Stimulated activated CD8-positive, alpha-beta memory T cell treated with anti-CD3 and anti-CD28 coated beads, Interleukin-12 subunit alpha, Interleukin-12 subunit beta, amount 100 ng/mL, for 24 hours (primary cell): ENCODE results near the gene HSPH1.

Experiments
- DNase-seq: peaks from one replicate; pipeline ENCODE4 v3.0.0-alpha.2; 2020; ENCODE audit errors: extremely low read depth

The HSPH1 gene

DNA sequence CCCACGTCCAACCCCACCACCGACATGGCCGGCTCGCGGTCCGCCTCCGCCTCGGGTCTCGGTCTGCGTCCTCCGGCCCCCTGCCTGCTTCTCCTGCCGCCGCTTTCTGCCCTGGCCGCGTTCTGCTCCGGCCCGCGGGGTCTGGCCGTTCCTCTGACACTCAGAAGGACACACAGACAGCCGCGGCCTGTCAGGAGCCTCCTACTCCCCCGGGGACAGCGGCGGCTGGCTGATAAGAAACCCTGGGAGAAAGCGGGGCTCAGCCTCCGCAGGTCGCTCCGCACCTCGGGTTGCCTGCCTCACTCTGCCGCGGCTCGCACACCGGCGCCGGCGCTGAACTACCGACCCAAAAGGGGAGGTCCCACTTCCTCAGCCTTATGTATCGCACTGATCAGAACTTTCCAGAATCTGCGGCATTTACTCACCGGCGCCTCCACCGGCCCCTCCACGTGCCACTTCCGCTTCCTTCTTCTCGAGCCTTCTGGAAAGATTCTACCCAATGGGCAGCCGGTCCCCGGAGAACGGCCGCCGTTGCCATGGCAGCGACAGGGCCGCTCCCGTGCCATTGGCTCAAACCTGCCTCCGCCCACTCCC is at the start of gene HSPH1:
TSS of gene HSPH1 (minus strand) at position 348 of the 594 bp plus-strand sequence. CDS start at position 26, 322 bp downstream.
- DNase-seq, result peak; percentile 99

DNA sequence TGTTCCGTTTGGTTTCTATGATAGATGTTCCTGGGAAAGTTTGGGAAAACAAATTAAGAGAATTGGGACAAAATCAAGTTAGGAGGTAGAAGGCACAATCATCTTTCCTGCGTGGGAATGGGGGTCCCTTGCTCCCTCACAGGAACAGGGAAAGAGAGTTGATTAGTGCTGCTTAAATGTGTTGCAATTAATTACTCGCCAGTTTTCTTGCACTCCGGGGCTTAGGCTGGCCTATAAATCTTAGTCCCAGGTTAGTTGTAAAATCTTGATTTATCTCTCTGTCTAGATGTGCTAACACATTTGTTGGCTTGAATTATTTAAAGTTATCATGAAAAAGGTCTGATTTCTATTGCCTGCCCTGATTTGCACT is 48.1 kb upstream of the HSPH1 start:
- DNase-seq, result no peak

DNA sequence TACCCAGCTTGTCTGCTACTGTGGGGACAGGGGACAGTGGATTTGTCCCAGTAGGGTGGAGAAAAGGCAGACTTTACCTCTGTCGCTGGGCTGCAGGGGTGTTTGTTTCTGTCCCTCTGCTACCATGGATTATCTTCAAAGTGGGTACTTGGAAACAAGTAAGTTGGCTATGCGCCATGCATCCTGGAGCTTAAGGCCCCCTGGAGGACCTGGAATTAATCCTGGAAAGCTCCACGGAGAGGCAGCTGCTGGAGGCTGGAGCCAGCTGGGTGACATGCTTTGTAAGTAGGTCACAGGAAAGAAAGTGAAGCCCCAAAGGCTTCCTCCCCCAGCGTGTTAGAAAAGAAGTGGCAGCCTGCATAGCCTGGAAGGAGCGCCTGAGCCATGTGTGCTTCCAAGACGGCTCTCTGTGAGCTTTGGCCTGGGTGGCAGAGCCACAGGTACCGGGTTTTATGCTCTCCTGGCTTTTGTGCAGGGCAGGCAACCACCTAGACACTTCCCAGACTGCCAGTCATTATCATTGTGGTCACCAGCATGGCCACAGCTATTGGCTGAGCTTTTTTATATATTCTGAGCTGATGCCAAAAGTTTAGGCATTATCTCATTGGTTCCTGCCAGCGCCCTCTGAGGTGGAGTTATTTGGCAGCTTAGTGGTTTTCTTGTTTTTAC is 47.6 kb upstream of the HSPH1 start:
- DNase-seq, result no peak

DNA sequence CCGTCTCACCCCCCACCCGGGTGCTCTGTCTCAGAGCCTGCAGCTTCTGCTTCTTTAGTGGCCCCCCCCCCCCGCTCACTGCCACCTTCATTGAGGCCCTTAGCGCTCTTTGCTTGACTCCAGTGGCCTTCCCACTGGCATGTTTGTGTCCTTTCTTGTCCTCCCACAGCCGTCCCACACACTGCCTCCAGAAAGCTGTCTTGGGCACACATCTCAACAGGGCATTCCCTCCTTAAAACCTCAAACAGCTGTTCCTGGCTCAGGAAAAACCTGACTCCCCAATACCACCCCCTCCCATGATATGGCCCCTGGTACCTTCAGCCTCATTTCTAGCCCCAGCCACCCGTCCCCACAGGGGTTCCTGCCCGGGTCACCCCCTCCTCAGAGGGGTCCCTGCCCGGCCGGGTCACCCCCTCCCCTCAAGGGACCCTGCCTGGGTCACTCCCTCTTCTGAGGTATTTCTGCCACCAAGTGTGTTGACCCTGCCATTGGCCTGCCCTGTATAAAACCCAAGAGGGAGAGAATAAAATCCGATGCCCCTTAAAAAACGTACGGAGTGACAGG is 46.9 kb upstream of the HSPH1 start:
- DNase-seq, result no peak

DNA sequence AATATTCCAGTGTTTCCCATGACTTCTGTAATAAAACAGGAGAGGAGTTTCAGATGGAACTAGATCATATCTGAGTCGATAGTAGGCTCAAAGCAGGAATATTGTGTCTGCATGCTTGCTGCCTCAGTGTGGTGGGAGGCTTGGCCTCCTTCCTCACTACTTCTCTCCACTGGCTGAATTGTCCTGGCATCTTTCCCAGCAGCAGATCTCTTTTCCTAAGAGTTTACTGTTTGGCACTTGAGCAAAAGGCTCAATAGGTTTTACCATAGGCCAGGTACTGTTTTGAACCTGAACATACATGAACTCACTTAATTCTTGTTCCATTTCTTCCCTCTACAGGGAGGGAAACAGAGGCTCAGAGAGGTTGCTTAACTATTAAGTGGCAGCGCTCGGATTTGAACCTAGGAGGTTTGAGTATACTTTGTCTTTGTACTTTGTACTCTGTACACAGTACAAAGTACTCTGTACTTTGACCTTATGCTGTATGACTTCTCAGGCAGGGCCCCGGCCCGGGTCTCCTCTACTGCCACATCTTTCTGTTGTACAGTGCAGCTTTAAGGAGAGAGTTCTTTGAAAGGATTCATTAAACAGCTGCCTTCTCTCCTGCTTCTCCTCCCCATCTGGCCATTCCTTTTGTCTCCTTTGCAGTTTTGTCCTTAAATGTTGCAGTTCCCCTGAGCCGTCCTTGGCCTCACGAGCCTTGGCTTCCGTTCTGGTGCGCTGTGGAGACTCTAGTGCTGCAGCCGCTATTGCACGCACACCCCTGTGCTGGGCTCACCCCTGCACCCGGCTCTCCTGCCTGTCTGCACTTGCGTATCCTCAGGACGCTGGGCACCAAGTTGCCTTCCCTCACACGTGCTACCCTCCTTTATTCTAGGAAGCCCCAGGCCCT is 46.2 kb upstream of the HSPH1 start:
- no peak for DNase-seq

DNA sequence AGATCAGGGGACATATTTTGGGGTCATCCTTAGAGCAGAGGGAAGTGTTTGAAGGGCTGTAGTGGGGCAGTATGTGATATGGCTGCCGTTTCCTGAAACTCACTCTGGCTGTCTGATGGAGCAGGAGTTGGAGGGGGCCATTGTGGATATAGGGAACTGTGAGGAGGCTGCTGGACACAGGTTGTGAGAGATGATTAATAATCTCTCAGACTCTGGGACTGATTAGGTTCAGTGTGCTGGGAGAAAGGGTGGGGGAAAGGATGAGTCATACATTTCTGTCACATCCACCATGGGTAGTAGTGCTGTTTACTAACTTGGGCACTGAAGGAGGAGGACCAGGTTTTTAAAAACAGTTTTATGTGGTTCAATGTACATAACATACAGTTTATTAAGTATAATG is 42.9 kb upstream of the HSPH1 start:
- no peak for DNase-seq

DNA sequence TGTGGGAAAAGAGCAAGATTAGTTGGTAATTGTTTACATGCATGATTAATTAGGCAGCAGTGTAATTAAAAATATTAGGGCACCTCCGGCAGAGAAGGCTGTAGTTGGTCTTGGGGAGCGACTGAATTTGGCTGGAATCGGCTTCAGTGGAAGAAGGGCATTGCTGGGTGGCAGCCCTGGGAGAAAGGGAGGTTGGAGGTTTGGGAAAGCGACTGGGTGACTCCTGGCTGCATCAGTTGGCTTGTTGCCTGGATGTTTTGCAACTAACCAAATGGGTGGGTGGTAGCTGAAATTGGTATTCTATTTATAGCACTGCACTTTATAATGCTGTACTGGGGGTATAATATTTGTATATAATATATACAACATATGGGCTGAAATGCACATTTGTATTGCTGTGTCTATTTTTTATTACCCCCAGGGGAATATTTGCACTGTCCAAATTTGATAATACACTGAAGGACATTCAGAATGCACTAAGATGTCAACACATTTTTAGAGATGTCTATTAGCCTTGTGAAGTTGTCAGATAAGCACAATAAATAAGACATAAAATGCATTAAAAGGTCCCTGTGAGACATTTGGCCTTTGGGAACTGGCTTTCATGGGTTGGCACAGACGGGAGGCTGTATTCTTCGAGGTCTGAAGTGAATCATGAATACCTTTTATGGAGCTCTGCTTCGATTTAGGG is 39.8 kb upstream of the HSPH1 start:
- DNase-seq, result no peak

DNA sequence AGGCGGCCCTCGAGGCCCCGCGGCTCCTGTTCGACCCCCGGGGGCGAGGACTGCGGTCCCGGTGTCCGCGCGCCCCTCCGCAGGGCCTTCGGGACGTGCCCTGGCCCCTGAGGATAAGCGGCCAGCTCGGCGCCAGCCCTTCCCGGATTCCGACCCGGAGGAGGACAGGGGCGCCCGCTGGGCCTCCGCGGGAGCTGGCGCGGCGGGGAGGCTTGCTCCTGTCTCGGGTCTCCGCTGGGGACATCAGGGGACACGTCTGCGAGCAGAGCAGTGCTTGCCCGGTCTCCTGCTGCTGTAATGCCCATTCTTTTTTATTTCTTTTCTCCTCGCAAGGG is 38.9 kb upstream of the HSPH1 start:
- DNase-seq, result no peak

DNA sequence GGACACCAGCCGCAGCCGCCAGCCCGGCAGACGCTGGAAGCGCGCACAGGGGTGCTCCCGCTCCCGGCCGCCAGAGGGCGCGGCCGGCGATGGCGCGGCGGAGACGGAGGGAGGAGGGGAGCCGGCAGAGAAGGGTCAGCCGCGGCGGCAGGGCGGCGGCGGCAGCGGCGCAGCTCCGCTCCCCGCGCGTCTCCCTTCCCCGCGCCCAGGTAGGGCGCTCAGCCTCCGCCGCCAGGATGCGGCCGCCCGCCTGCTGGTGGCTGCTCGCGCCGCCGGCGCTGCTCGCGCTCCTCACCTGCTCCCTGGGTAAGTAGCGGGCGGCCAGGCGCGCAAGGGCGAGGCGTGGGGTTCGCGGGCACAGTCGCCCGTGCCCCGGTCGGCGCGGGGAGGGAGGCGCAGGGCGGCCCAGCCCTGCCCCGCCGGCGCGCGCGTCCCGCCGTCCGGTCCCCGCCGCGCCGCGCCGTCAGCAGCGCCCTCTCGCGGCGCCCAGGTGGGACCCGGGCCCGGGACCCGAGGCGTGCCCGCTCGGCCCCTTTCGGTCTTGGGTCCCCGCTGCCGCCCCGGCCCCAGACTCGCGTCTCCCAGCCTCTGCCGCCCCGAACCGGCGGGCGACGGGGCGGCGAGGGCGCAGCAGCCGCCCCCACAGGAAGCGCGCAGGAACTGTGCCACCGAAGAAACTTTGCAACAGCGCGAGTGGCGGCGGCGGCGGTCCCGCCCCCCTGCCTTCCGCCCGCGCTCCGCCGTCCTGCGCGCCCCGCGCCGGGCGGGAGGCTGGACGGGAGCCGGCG is 38.3 kb upstream of the HSPH1 start, which contains the start of gene B3GLCT:
TSS of gene B3GLCT (plus strand) at position 127 of the 788 bp plus-strand sequence. CDS start at position 237, 110 bp downstream.
- DNase-seq, result peak; percentile 47

DNA sequence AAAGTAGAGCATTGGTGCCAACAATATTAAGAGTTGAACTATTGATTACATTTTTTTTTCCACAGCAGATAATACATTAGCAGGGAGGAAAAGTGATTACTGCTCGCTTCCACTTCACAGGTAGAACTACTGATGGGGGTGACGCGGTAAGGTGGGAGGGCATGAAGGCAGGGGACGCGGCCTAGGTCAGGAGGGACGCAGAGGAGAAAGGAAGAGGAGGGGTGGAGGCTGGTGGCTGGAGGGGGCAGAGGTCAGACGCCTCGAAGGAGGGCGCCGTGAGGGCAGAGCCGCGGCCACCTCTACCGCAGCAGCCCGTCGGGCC is 37.8 kb upstream of the HSPH1 start:
- no peak for DNase-seq

DNA sequence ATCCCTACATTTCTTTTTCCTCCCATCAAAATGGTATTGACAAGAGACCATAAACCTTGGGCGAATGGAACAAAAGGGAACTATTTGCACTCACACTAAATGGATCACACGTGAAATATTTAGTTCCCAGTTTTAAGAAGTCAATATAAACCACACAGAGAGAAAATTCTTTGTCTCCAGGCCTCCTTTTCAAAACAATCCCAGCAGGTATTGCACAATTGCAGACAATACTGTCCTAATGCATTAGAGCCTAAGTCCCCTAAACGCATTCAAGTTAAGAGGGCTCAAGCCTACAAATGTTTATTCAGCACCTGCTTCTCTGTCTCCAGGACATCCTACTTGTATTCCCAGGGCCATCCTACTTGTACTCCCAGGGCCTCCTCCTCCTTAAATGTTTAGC is 36.8 kb upstream of the HSPH1 start:
- DNase-seq, result no peak

DNA sequence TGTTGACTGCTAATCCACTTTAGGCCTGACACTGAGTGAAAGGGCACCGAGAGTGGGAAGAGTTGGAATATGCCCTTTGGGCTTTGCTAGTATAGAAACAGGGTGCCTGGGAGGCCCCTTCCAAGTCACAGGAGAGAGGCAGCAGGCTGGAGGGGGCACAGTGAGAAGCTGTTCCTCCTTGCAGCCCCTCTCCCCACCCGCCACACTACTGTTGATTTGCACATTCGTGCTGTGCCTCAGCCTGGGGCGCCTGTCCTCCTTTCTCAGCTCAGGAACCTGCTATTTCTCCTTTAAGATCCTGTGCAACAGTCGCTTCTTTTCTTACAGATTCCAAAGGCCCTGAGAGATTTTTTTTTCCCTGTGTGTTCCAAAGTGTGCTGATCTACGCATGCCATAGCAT is 35.3 kb upstream of the HSPH1 start:
- no peak for DNase-seq

DNA sequence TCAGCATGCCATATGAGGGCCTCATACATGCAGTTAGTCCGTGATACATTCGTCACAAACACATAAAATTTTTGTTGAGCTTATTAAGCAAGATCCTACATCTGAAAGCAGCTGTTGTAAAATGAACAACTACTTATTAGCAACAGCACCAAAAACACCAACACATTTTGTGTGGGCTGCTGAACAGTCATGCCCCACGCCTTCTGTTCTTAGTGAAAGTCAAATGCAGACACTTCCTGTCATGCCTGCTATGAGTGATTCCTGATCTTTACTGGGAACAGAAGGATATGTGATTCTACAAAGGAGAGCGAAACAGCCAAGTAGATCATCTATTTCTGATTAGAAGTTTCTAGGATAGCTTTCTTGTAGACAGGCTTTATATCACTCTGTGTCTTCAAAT is 33.9 kb upstream of the HSPH1 start:
- DNase-seq, result no peak

DNA sequence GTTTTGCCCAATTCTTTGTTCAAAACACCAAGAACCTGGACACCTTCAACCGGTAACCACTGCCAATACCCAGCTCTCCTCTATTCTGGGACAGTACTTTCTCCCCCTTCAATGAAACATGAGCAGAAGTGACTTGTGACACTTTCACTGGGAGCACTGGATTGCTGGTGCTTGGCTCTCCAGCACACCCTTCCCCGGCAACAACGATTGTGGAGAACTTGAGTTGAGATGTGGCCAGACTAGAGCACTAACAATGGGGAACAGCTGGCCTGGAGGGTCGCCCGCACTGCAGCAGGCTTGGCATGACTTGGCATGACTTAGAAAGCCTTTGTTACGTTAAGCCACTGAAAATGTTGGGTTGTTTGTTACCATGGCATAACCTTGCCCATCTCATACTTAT is 30.6 kb upstream of the HSPH1 start:
- DNase-seq, result no peak

DNA sequence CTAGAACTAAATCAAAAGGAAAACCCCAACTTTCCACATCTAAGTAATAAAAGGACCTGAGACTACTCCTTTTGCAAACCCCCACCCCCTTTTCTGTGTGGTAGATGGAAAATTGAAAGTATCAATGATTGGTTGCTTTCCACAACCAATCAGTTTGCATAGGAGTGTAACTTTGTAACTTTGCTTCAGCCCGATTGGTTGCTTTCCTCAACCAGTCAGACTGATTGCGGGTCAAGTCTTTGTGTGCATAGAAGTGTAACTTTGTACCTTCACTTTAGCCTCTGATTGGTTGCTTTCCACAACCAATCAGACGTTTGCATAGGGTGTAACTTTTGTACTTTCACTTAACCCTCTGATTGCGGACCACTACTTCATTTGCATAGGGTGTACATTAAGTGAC is 30.0 kb upstream of the HSPH1 start:
- DNase-seq, result no peak

DNA sequence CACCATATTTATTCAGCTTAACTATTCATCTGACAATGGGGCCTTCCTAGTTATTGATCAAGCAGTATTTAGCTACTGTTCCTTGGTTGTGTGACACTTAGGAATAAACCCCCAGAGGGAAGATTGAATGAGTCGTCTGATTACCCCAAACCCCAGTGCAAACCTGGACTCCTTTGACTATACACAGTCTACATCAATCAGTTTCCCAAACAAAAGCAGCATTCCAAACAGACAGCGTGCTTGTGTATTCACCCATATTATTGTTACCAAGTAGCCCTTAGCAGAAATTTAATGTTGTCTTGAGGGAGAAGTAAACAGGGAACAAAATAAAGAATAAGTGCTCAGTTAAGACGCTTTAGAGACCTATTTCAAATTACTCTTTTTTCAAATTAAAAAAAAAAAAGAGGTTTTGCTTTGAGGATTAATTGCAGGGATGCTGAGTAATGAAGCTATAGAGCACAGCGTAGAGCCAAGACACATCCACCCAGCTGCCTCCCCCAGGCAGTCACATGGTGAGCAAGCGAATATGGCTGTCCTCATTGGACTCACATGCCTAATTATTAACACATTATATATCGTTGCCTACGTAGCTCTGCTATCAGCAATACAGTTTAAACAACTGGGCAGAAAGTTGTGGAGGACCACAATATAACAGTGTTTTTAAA is 23.4 kb upstream of the HSPH1 start:
- DNase-seq, result no peak

DNA sequence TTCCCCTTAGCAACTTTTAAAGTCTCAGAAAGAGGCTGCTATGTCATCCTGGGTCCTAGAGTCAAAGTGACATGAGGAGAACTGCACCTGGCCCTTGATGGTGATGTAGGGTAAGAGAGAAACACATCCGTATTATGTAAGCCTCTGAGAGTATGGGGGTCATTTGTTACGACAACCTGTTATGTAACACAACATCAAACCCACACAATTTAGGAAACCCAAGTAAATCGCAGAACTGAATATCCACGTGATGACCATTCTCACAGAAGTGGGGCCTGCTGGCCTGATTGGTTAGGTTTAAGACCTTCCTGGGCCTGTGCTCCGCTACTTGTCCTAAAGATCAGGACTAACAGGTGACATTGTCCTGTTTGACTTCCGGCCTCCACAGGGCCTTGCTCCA is 22.7 kb upstream of the HSPH1 start:
- no peak for DNase-seq

DNA sequence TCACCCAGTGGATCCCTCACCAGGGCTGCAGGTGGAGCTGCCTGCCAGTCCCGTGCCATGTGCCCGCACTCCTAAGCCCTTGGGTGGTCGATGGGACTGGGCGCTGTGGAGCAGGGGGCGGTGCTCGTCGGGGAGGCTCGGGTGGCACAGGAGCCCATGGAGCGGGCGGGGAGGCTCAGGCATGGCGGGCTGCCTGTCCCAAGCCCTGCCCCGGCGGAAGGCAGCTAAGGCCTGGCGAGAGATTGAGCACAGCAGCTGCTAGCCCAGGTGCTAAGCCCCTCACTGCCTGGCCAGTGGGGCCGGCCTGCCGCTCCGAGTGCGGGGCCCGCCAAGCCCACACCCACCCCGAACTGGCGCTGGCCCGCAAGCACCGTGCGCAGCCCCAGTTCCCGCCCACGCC is 21.3 kb upstream of the HSPH1 start:
- no peak for DNase-seq

DNA sequence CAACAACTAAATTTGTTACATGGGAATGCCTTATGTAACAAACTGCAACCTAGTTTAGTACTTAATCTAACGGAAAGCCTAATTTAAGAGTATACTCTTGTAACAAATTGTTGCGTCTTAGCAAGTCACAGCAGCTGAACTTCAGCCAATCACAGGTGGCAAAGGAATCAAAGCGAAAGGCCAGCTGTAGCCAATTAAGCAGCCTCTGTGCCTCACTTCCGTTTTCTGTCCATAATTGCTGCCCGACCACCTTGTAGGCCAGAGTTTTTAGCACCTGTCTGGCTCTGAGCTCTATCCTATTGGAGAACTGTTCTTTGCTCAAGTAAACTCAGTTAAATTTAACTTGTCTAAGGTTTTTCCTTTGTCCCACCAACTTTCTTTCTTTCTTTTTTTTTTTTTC is 18.1 kb upstream of the HSPH1 start:
- DNase-seq, result no peak

DNA sequence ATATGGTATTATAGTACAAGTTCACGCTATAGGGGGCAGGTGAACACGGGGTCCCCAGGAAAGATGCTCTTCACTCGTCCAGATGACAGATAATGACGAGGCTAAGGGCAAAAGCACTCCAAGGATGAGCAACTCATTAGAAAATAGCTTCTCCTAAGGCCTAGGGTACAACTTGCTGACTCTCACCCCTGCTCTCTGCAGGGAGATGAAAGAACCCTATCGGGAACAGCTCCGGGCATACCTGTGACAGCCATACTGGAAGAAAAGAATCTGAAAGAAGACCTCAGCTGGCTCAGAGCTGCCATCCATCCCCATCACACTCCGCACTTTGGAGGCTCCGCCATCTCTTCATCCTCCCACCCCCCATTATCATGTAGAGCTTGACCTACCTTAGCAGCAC is 17.5 kb upstream of the HSPH1 start:
- DNase-seq, result no peak
